Hepatocyte (in vitro differentiated cells): Measurements from ENCODE around the gene PHLDA1.

Experiments
- EZH2 ChIP-seq: fragments of 200-600 bp; sonication (generic); IDR thresholded peaks from 2 replicates; pipeline ENCODE4 v1.6.1; 2016; ENCODE audit warnings: antibody characterized with exemption, mild to moderate bottlenecking, borderline replicate concordance
- TF ChIP-seq, protein P1 (sequence below): fragments of 200-600 bp; sonication (generic); IDR thresholded peaks from 2 replicates; pipeline ENCODE4 v1.5.1; 2016; ENCODE audit warnings: antibody characterized with exemption, mild to moderate bottlenecking; ENCODE audit not compliant: poor library complexity

DNA sequence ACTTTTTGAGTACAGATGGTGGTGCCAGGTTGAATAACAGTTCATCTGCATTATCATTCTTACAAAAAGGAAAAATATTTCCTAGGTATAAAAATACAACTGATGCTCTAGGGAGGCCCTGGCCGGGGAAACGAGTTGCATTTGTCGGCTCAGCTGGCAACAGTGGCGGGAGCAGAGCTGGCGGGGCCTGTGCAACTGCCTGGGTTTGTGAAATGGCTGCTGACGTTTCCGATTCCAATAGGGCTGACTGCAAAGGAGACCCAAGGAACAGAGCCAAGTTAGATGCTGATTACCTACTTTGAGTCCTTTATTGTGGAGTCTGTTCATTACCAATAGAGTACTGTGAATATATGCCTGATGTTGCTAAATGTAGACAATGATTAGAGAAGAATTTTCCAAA is 25.8 kb upstream of the PHLDA1 start:
- TF ChIP-seq, protein P1, sequence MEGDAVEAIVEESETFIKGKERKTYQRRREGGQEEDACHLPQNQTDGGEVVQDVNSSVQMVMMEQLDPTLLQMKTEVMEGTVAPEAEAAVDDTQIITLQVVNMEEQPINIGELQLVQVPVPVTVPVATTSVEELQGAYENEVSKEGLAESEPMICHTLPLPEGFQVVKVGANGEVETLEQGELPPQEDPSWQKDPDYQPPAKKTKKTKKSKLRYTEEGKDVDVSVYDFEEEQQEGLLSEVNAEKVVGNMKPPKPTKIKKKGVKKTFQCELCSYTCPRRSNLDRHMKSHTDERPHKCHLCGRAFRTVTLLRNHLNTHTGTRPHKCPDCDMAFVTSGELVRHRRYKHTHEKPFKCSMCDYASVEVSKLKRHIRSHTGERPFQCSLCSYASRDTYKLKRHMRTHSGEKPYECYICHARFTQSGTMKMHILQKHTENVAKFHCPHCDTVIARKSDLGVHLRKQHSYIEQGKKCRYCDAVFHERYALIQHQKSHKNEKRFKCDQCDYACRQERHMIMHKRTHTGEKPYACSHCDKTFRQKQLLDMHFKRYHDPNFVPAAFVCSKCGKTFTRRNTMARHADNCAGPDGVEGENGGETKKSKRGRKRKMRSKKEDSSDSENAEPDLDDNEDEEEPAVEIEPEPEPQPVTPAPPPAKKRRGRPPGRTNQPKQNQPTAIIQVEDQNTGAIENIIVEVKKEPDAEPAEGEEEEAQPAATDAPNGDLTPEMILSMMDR, result no peak
- no peak for TF ChIP-seq EZH2
